Spleen (tissue), 3 donors: ENCODE results near the gene EXTL1.

Source experiments
- POLR2A ChIP-seq, 3 donors: fragments of 450-650 bp; IDR thresholded peaks; one replicate each; pipeline ENCODE4 v1.5.1; 2017; ENCODE audit warnings: antibody characterized with exemption in 3 of 3, mild to moderate bottlenecking in 1 of 3
- POLR2AphosphoS5 ChIP-seq, 3 donors: sonication (generic); formaldehyde crosslinking; IDR thresholded peaks; one replicate each; pipeline ENCODE4 v1.5.1; 2017; ENCODE audit warnings: antibody characterized with exemption in 3 of 3

DNA sequence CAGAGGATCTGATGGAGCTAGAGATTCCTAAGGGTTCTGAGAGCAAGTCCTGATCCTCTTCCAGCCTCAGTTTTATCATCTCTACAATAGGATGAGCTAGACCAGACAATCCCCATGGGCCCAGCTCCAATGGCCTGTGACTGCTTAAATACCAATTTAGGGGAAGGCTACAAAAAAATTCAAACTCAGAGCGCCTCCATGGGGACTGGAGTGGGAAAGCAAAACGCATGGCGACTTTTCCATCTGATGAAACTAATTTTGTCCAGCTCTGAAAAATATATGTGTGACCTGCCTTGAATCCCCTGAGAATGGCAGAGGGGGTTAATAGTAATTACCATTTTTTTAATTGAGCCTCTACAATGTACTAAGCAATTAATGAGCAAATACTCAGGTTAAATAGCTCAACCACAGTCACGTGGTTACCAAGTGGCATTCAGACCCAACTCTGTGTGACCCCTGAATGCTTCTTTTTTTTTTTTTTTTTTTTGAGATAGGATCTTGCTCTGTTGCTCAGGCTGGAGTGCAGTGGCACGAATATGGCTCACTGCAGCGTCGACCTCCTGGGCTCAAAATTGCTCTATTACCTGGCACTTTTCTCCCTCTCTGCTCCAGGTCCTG lies 8.4 kb downstream of the EXTL1 start:
- TF ChIP-seq POLR2AphosphoS5 (IDR thresholded peaks at IDR 0.05) (no peak), POLR2A (IDR thresholded peaks at IDR 0.05) (no peak)
